OCI-LY7 (cell line): Measurements from ENCODE around the gene PRDM1. TPM values are rescaled to one million over a fixed set of nuclear protein-coding genes. Genes with fewer than 3 reads are reported as not detected.
A peak's percentile ranks its signal among the peaks of the same experiment; 100 is the strongest.

ENCODE experiments used
- BruUV-seq: library from RNA; stranded (reverse); fragments of 400-500 nt; replicated peaks from 2 replicates; lab custom pipeline; 2021; lab: Mats Ljungman, UMichigan
- CTCF ChIA-PET: fragments of 300-600 bp; sonication (Branson Sonifier 250); formaldehyde crosslinking; loops from one replicate; lab custom pipeline; 2022; ENCODE audit warnings: antibody characterized with exemption; ENCODE audit not compliant: unreplicated experiment; lab: Charles Lee
- POLR2A ChIA-PET: fragments of 300-600 bp; sonication (Branson Sonifier 250); formaldehyde crosslinking; loops from one replicate; lab custom pipeline; 2022; ENCODE audit warnings: antibody characterized with exemption; lab: Charles Lee
- DNase-seq: peaks from one replicate; pipeline ENCODE4 v3.0.0-alpha.2; 2015; ENCODE audit warnings: low spot score
- H2AFZ ChIP-seq: fragments of 200-600 bp; sonication (generic), shearing (Covaris generic); 2 replicates; pipeline ENCODE4 v1.6.1; 2014; ENCODE audit warnings: mild to moderate bottlenecking, antibody characterized with exemption, low read length, moderate library complexity
- H3K27ac ChIP-seq: fragments of 200-600 bp; sonication (generic); 2 replicates; pipeline ENCODE4 v1.5.1; 2014; ENCODE audit warnings: mixed run types, low read depth, mild to moderate bottlenecking, moderate library complexity, low read length, inconsistent platforms; ENCODE audit not compliant: poor library complexity, severe bottlenecking
- H3K36me3 ChIP-seq: fragments of 200-600 bp; sonication (generic); 2 replicates; pipeline ENCODE4 v1.6.1; 2014; ENCODE audit warnings: mild to moderate bottlenecking, antibody characterized with exemption, low read length, moderate library complexity, mixed read lengths; ENCODE audit not compliant: insufficient read depth
- H3K4me1 ChIP-seq: fragments of 200-600 bp; sonication (generic); 2 replicates; pipeline ENCODE4 v1.5.1; 2014; ENCODE audit warnings: mild to moderate bottlenecking, low read length; ENCODE audit not compliant: insufficient read depth, poor library complexity, severe bottlenecking
- H3K4me2 ChIP-seq: fragments of 200-600 bp; sonication (generic); 2 replicates; pipeline ENCODE4 v1.6.1; 2014; ENCODE audit warnings: mild to moderate bottlenecking, low read length
- H3K4me3 ChIP-seq: fragments of 200-600 bp; sonication (generic); 2 replicates; pipeline ENCODE4 v1.5.1; 2014; ENCODE audit warnings: mild to moderate bottlenecking, low read depth, low read length; ENCODE audit not compliant: poor library complexity, severe bottlenecking
- H3K79me2 ChIP-seq: fragments of 200-600 bp; sonication (generic); 2 replicates; pipeline ENCODE4 v1.6.1; 2016; ENCODE audit warnings: low read depth, mild to moderate bottlenecking, low read length, moderate library complexity, mixed read lengths; ENCODE audit not compliant: insufficient read depth
- H3K9me2 ChIP-seq: fragments of 200-600 bp; sonication (generic); 2 replicates; pipeline ENCODE4 v1.6.1; 2016; ENCODE audit warnings: mild to moderate bottlenecking, low read length, mixed read lengths; ENCODE audit not compliant: insufficient read depth
- H3K9me3 ChIP-seq: fragments of 200-600 bp; sonication (generic); 2 replicates; pipeline ENCODE4 v1.6.1; 2014; ENCODE audit warnings: mild to moderate bottlenecking, mixed run types, low read length, mixed read lengths
- H4K20me1 ChIP-seq: fragments of 200-600 bp; sonication (generic); 2 replicates; pipeline ENCODE4 v1.6.1; 2014; ENCODE audit warnings: mild to moderate bottlenecking, antibody characterized with exemption, low read length, moderate library complexity, mixed read lengths; ENCODE audit not compliant: insufficient read depth
- CTCF ChIP-seq: fragments of 200-600 bp; sonication (generic); conservative IDR thresholded peaks from 2 replicates; pipeline ENCODE4 v1.5.1; 2014; ENCODE audit warnings: mild to moderate bottlenecking, antibody characterized with exemption, low read length, moderate library complexity, mixed read lengths
- EZH2phosphoT487 ChIP-seq: fragments of 200-600 bp; sonication (generic); IDR thresholded peaks from 2 replicates; pipeline ENCODE4 v1.6.1; 2018; ENCODE audit warnings: low read depth, borderline replicate concordance, mild to moderate bottlenecking, mixed run types, antibody characterized with exemption, low read length, moderate library complexity, mixed read lengths
- intact Hi-C: fragments of 100-400 bp; cut with micrococcal nuclease; formaldehyde crosslinking; loops from one replicate; pipeline ENCODE4 v1.10.0; 2022; ENCODE audit not compliant: unreplicated experiment
- total RNA-seq, 2 experiments: library from RNA; depleted of rRNA in 1 of 2; stranded (reverse); fragments of >200 nt in 1 of 2; shearing (Covaris generic) in 1 of 2; gene quantifications; 2 replicates each; pipeline ENCODE4 v1.2.3, GENCODE V29; 2014 to 2022

Gene PRDM1
- total RNA-seq, 2 experiments from 2014 or later = 1.5 to 3.3 TPM

- no peak for TF ChIP-seq EZH2phosphoT487
- no peak for TF ChIP-seq CTCF
- no peak overlapping the region for H3K4me3 ChIP-seq
- no TSS peak for BruUV-seq
- H3K9me3 ChIP-seq = no peaks in the 10 kb centered on the region
- intact Hi-C loops = no loop called here
- no peaks in the 10 kb centered on the region for H3K36me3 ChIP-seq
- CTCF ChIA-PET = no interaction called here
- no peak overlapping the region for H3K4me2 ChIP-seq
- no peaks in the 10 kb centered on the region for H3K79me2 ChIP-seq
- POLR2A ChIA-PET = interaction anchor here (0.7 kb wide), 2 partner anchors 13 to 49 kb away, joined by 3 read pairs; no protein-coding TSS in a partner anchor
- no peaks in the 10 kb centered on the region for H4K20me1 ChIP-seq
- no peaks in the 10 kb centered on the region for H3K9me2 ChIP-seq
- DNase-seq = no peak
- no peak overlapping the region for H2AFZ ChIP-seq
- no peak overlapping the region for H3K27ac ChIP-seq
- peaks cover under 1% of the 10 kb centered on the region for H3K4me1 ChIP-seq
These were observed 49.9 kb downstream of the PRDM1 start for GRCh38 chr6:106135911-106136571.

GRCh38 chr6:106136845-106137244 lies 50.7 kb downstream of the PRDM1 start:
- Histone ChIP-seq H3K79me2 (no peaks in the 10 kb centered on the region), H2AFZ (no peak overlapping the region), H3K9me3 (no peaks in the 10 kb centered on the region), H3K27ac (no peak overlapping the region), H3K36me3 (no peaks in the 10 kb centered on the region), H3K4me1 (peaks cover 8% of the 10 kb centered on the region), H4K20me1 (no peaks in the 10 kb centered on the region), H3K4me2 (no peak overlapping the region), H3K9me2 (no peaks in the 10 kb centered on the region), H3K4me3 (no peak overlapping the region)
- TF ChIP-seq EZH2phosphoT487 (no peak), CTCF (no peak)
- DNase-seq = no peak
- ChIA-PET POLR2A (no interaction called here), CTCF (no interaction called here)
- BruUV-seq = no TSS peak
- intact Hi-C loops = no loop called here

GRCh38 chr6:106138151-106138550 lies 52.0 kb downstream of the PRDM1 start:
- no peak overlapping the region for H3K4me2 ChIP-seq
- H2AFZ ChIP-seq = peak overlapping the region; percentile 21; the same call in 1 of the 2 replicates
- TF ChIP-seq CTCF (no peak), EZH2phosphoT487 (no peak)
- H3K4me3 ChIP-seq = no peak overlapping the region
- DNase-seq = no peak
- H3K79me2 ChIP-seq = no peaks in the 10 kb centered on the region
- intact Hi-C loops = no loop called here
- no peaks in the 10 kb centered on the region for H3K9me2 ChIP-seq
- BruUV-seq = no TSS peak
- H3K36me3 ChIP-seq = no peaks in the 10 kb centered on the region
- H3K27ac ChIP-seq = no peak overlapping the region
- ChIA-PET CTCF (no interaction called here), POLR2A (interaction anchor here (0.7 to 1.1 kb wide), 2 partner anchors 9 to 29 kb away, joined by 3 read pairs; no protein-coding TSS in a partner anchor)
- H3K9me3 ChIP-seq = no peaks in the 10 kb centered on the region
- peaks cover 21% of the 10 kb centered on the region for H3K4me1 ChIP-seq
- H4K20me1 ChIP-seq = no peaks in the 10 kb centered on the region
